Endothelial cell of umbilical vein (primary cell): ENCODE results near the gene BDKRB2. TPM values are rescaled to one million over a fixed set of nuclear protein-coding genes. Genes with fewer than 3 reads are reported as not detected.

ENCODE experiments used
- BruUV-seq: library from RNA; stranded (reverse); fragments of 400-500 nt; replicated peaks from 2 replicates; lab custom pipeline; 2021; lab: Mats Ljungman, UMichigan
- CTCF ChIA-PET: fragments of 300-600, 350-600 bp; sonication (Branson Sonifier 250); formaldehyde crosslinking; loops from one replicate; lab custom pipeline; 2021; ENCODE audit warnings: antibody characterized with exemption, inconsistent platforms; lab: Charles Lee
- POLR2A ChIA-PET: fragments of 300-600, 350-600 bp; sonication (Branson Sonifier 250); formaldehyde crosslinking; loops from one replicate; lab custom pipeline; 2021; ENCODE audit warnings: antibody characterized with exemption, inconsistent platforms; lab: Charles Lee
- DNase-seq: peaks from one replicate; pipeline ENCODE4 v3.0.0-alpha.2; 2011; ENCODE audit warnings: low read depth, low spot score
- FAIRE-seq: peaks from 2 replicates; lab custom pipeline; 2011; peaks lifted over from hg19 to GRCh38; lab: Jason Lieb, UNC
- H2AFZ ChIP-seq: 2 replicates; pipeline ENCODE4 v1.6.0; 2012; ENCODE audit warnings: low read depth, low read length, control low read depth, inconsistent platforms
- H3K27ac ChIP-seq: 2 replicates; pipeline ENCODE4 v1.5.1; 2011; ENCODE audit warnings: low read depth, mild to moderate bottlenecking, control low read depth, low read length, moderate library complexity; ENCODE audit not compliant: insufficient read depth
- H3K27me3 ChIP-seq, 2 experiments: 2 replicates each; pipeline versions ENCODE4 v1.6.0 to v1.6.1; 2011; ENCODE audit warnings: low read length in 2 of 2, mixed read lengths in 1 of 2; ENCODE audit not compliant: control insufficient read depth in 2 of 2, insufficient read depth in 2 of 2
- H3K36me3 ChIP-seq, 2 experiments: 2 replicates in 1 of 2; 3 replicates in 1 of 2; pipeline ENCODE4 v1.5.1; 2011; ENCODE audit warnings: low read length in 2 of 2, mild to moderate bottlenecking in 1 of 2, moderate library complexity in 1 of 2; ENCODE audit not compliant: control insufficient read depth in 2 of 2, insufficient read depth in 2 of 2; ENCODE audit errors: extremely low read depth in 1 of 2
- H3K4me1 ChIP-seq: 3 replicates; pipeline ENCODE4 v1.5.1; 2011; ENCODE audit warnings: mild to moderate bottlenecking, low read length; ENCODE audit not compliant: control insufficient read depth, insufficient read depth; ENCODE audit errors: extremely low read depth
- H3K4me2 ChIP-seq: 2 replicates; pipeline ENCODE4 v1.6.1; 2011; ENCODE audit warnings: low read length, control low read depth, mixed read lengths; ENCODE audit not compliant: insufficient read depth
- H3K4me3 ChIP-seq, 3 experiments: fragments of 200-600 bp in 1 of 3; sonication (generic), shearing (Covaris generic) in 1 of 3; replicated peaks in 1 of 3; 2 replicates each; pipeline ENCODE4 v1.5.1; 2011 to 2016; ENCODE audit warnings: control low read depth in 3 of 3, low read length in 3 of 3, mild to moderate bottlenecking in 2 of 3, inconsistent platforms in 1 of 3, low read depth in 1 of 3, moderate library complexity in 1 of 3; ENCODE audit not compliant: insufficient read depth in 1 of 3
- H3K79me2 ChIP-seq: 2 replicates; pipeline ENCODE4 v1.6.0; 2012; ENCODE audit warnings: low read length, inconsistent platforms; ENCODE audit not compliant: control insufficient read depth, insufficient read depth
- H3K9ac ChIP-seq: replicated peaks from 2 replicates; pipeline ENCODE3; 2011; ENCODE audit warnings: low read length, control low read depth; ENCODE audit not compliant: insufficient read depth; ENCODE audit errors: extremely low read depth
- H3K9me1 ChIP-seq: replicated peaks from 3 replicates; pipeline ENCODE4 v1.6.0; 2011; ENCODE audit warnings: mild to moderate bottlenecking, low read length; ENCODE audit not compliant: control insufficient read depth, insufficient read depth; ENCODE audit errors: extremely low read depth
- H3K9me3 ChIP-seq: replicated peaks from 2 replicates; pipeline ENCODE4 v1.5.1; 2012; ENCODE audit warnings: low read length, inconsistent platforms; ENCODE audit not compliant: control insufficient read depth, insufficient read depth
- H4K20me1 ChIP-seq: replicated peaks from 2 replicates; pipeline ENCODE3; 2011; ENCODE audit warnings: mild to moderate bottlenecking, low read length; ENCODE audit not compliant: control insufficient read depth, insufficient read depth; ENCODE audit errors: extremely low read depth
- CTCF ChIP-seq, 2 donors: IDR thresholded peaks; 1 replicate in 1 of 2; 2 replicates in 1 of 2; pipeline ENCODE4 v1.5.1; 2011; ENCODE audit warnings: low read length in 2 of 2, mild to moderate bottlenecking in 2 of 2, moderate library complexity in 2 of 2, control low read depth in 1 of 2, inconsistent platforms in 1 of 2, low read depth in 1 of 2; ENCODE audit not compliant: insufficient read depth in 1 of 2; ENCODE audit errors: extremely low read depth in 1 of 2
- EZH2 ChIP-seq: IDR thresholded peaks from 2 replicates; pipeline ENCODE4 v1.6.1; 2012; ENCODE audit warnings: borderline replicate concordance, low read depth, mild to moderate bottlenecking, moderate library complexity, low read length, inconsistent platforms; ENCODE audit not compliant: severe bottlenecking
- FOS ChIP-seq: IDR thresholded peaks from 2 replicates; pipeline ENCODE4 v1.6.1; 2011; ENCODE audit warnings: mild to moderate bottlenecking, low read length, moderate library complexity, borderline replicate concordance; ENCODE audit not compliant: insufficient read depth
- GATA2 ChIP-seq: IDR thresholded peaks from 2 replicates; pipeline ENCODE4 v1.7.0; 2011; ENCODE audit warnings: low read depth, mild to moderate bottlenecking, moderate library complexity, mixed read lengths, low read length; ENCODE audit not compliant: insufficient read length, insufficient read depth
- JUN ChIP-seq: IDR thresholded peaks from 2 replicates; pipeline ENCODE4 v1.6.1; 2011; ENCODE audit warnings: borderline replicate concordance, low read depth; ENCODE audit not compliant: insufficient read length, insufficient read depth
- MAX ChIP-seq: IDR thresholded peaks from 2 replicates; pipeline ENCODE4 v1.6.1; 2011; ENCODE audit not compliant: insufficient read depth, insufficient read length
- MYC ChIP-seq: IDR thresholded peaks from one replicate; pipeline ENCODE4 v1.6.1; 2011; ENCODE audit warnings: mild to moderate bottlenecking, low read depth, low read length
- POLR2A ChIP-seq: IDR thresholded peaks from 2 replicates; pipeline ENCODE4 v1.6.1; 2012; ENCODE audit warnings: low read depth, mild to moderate bottlenecking, control low read depth, low read length
- POLR2AphosphoS5 ChIP-seq: IDR thresholded peaks from 2 replicates; pipeline ENCODE4 v1.6.1; 2012; ENCODE audit warnings: low read depth, mild to moderate bottlenecking, control low read depth, low read length, moderate library complexity; ENCODE audit not compliant: insufficient read depth
- dilution Hi-C: fragments of 300-500 bp; cut with MboI; formaldehyde crosslinking; loops from one replicate; pipeline ENCODE4 v1.15.0; 2019; ENCODE audit warnings: low sequenced_read_pairs; ENCODE audit not compliant: extremely low pct_ligation_motif_present
- intact Hi-C: fragments of 100-400 bp; cut with micrococcal nuclease; formaldehyde crosslinking; loops from one replicate; pipeline ENCODE4 v1.10.0; 2022
- polyA plus RNA-seq, 4 experiments: library from polyadenylated mRNA; depleted of rRNA in 3 of 4; stranded (reverse) in 3 of 4; unstranded in 1 of 4; fragments of >200 nt; gene quantifications; 2 replicates each; pipeline versions ENCODE4 v1.2.1 to v1.2.3, GENCODE V29; 2011 to 2012; ENCODE audit warnings: missing spikeins in 1 of 4
- total RNA-seq: library from RNA; stranded (reverse); gene quantifications from 2 replicates; pipeline ENCODE4 v1.2.3, GENCODE V29; 2021

Gene BDKRB2
- total and polyA plus RNA-seq, 2 donors (not counting 3 experiments of a cell fraction or from before 2014, with no cell fraction given) = 0.22 to 0.77 TPM

- dilution Hi-C loops = no loop called here
- CTCF ChIA-PET = no interaction called here
Measured at GRCh38 chr14:96191353-96191752, 13.3 kb upstream of the BDKRB2 start.

More at GRCh38 chr14:96191353-96191752, 13.3 kb upstream of the BDKRB2 start:
- no peaks in the 10 kb centered on the region for H4K20me1 ChIP-seq
- no peaks in the 10 kb centered on the region for H3K4me1 ChIP-seq
- no peak overlapping the region for H3K4me3 ChIP-seq
- no peaks in the 10 kb centered on the region for H3K9me3 ChIP-seq
- no peak overlapping the region for H3K27ac ChIP-seq
- no peaks in the 10 kb centered on the region for H3K27me3 ChIP-seq
- FAIRE-seq (no peak), DNase-seq (no peak)
- H2AFZ ChIP-seq = no peak overlapping the region
- POLR2A ChIA-PET = no interaction called here
- H3K9me1 ChIP-seq = no peaks in the 10 kb centered on the region
- H3K36me3 ChIP-seq = no peaks in the 10 kb centered on the region
- intact Hi-C loops = no loop called here
- no TSS peak for BruUV-seq
- H3K9ac ChIP-seq = no peak overlapping the region
- no peaks in the 10 kb centered on the region for H3K79me2 ChIP-seq
- H3K4me2 ChIP-seq = no peak overlapping the region
- TF ChIP-seq JUN (no peak), MYC (no peak), EZH2 (no peak), GATA2 (no peak), POLR2A (no peak), POLR2AphosphoS5 (no peak), MAX (no peak), CTCF (IDR thresholded peaks at IDR 0.05; ENCODE audit: extremely low read depth in 1 of 2, insufficient read depth in 1 of 2, low read depth in 1 of 2, low read length in 2 of 2) (no peak), FOS (no peak)
